Ascending aorta (tissue), 2 donors: ENCODE results near the gene RPTOR. TPM values are rescaled to one million over a fixed set of nuclear protein-coding genes. Genes with fewer than 3 reads are reported as not detected.
A peak's percentile ranks its signal among the peaks of the same experiment; 100 is the strongest.

Source experiments
- DNase-seq, 2 donors: peaks; one replicate each; pipeline ENCODE4 v3.0.0-alpha.2; 2019; ENCODE audit warnings: low spot score in 2 of 2
- H3K27ac ChIP-seq, 2 donors: fragments of 200-600 bp; sonication (generic); one replicate each; pipeline ENCODE4 v1.5.1; 2016 to 2017; ENCODE audit warnings: mild to moderate bottlenecking in 1 of 2
- H3K27me3 ChIP-seq: fragments of 200-600 bp; sonication (generic); one replicate; pipeline ENCODE4 v1.5.1; 2017
- H3K36me3 ChIP-seq, 2 donors: fragments of 200-600 bp; sonication (generic); one replicate each; pipeline ENCODE4 v1.5.1; 2016
- H3K4me1 ChIP-seq, 2 donors: fragments of 200-600 bp; sonication (generic); one replicate each; pipeline ENCODE4 v1.5.1; 2016 to 2017; ENCODE audit warnings: mild to moderate bottlenecking in 1 of 2
- H3K4me3 ChIP-seq, 2 donors: fragments of 200-600 bp; sonication (generic); one replicate each; pipeline ENCODE4 v1.5.1; 2016 to 2017; ENCODE audit warnings: mild to moderate bottlenecking in 1 of 2
- H3K9me3 ChIP-seq, 2 donors: fragments of 200-600 bp; sonication (generic); one replicate each; pipeline ENCODE4 v1.5.1; 2016
- CTCF ChIP-seq, 3 experiments: fragments of 200-600 bp in 2 of 3; fragments of 450-650 bp in 1 of 3; sonication (generic) in 2 of 3; IDR thresholded peaks; one replicate each; pipeline ENCODE4 v1.5.1; 2016 to 2019; ENCODE audit warnings: antibody characterized with exemption in 3 of 3, mild to moderate bottlenecking in 1 of 3, moderate library complexity in 1 of 3
- intact Hi-C: fragments of 100-400 bp; cut with DNase I; formaldehyde crosslinking; loops from one replicate; pipeline ENCODE4 v1.15.1; 2023
- total RNA-seq: library from RNA; depleted of rRNA; stranded (reverse); fragments of >200 nt; gene quantifications from one replicate; pipeline ENCODE4 v1.1.0, GENCODE V29; 2016

Gene RPTOR
- total RNA-seq, 1 donor from 2014 or later: 36.1 TPM

- intact Hi-C loops: loop anchor here (5.0 kb wide), 1 partner anchor 59 kb away; no protein-coding TSS in a partner anchor
- peak in 1 of 2 donors; percentile 42 for DNase-seq
- H3K4me1 ChIP-seq: peaks cover 4 to 23% of the 10 kb centered on the region in 2 donors
- no peaks in the 10 kb centered on the region for H3K36me3 ChIP-seq
- TF ChIP-seq CTCF (IDR thresholded peaks at IDR 0.05): no peak
- no peaks in the 10 kb centered on the region for H3K9me3 ChIP-seq
- H3K27me3 ChIP-seq: no peaks in the 10 kb centered on the region
- H3K4me3 ChIP-seq: no peak overlapping the region
- H3K27ac ChIP-seq: no peak overlapping the region
These were observed 286.9 kb downstream of the RPTOR start for GRCh38 chr17:80831491-80831890.

DNA sequence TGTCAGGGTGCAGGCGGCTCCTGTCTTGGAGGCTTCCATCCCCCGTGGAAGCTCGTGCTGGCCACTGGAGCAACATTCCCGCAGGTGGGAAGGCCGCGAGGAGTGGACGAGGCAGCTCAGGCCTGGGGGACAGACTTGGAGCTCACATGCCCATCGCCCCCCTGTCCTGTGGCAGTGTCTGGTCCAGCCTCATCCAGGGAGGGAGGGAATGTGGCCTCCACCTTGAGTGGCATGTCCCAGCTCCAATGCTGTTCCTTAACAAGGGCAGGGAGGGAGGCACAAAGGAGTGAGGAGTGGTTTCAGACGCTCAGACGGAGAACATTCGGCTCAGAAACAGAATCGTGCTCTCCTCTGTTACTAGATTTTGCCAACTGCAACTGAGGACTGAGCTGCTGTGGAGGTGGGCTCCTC, 287.6 kb downstream of the RPTOR start:
- Histone ChIP-seq H3K4me1 (peaks cover 2 to 18% of the 10 kb centered on the region in 2 donors), H3K27me3 (no peaks in the 10 kb centered on the region), H3K27ac (peak overlapping the region; percentile 77 to 87), H3K9me3 (no peaks in the 10 kb centered on the region), H3K4me3 (peak overlapping the region; percentile 49 to 63), H3K36me3 (no peaks in the 10 kb centered on the region)
- intact Hi-C loops: loop anchor here (2.0 to 5.0 kb wide), 2 partner anchors 25 to 60 kb away; no protein-coding TSS in a partner anchor
- DNase-seq: peak in 1 of 2 donors; percentile 64
- no peak for TF ChIP-seq CTCF (IDR thresholded peaks at IDR 0.05)

DNA sequence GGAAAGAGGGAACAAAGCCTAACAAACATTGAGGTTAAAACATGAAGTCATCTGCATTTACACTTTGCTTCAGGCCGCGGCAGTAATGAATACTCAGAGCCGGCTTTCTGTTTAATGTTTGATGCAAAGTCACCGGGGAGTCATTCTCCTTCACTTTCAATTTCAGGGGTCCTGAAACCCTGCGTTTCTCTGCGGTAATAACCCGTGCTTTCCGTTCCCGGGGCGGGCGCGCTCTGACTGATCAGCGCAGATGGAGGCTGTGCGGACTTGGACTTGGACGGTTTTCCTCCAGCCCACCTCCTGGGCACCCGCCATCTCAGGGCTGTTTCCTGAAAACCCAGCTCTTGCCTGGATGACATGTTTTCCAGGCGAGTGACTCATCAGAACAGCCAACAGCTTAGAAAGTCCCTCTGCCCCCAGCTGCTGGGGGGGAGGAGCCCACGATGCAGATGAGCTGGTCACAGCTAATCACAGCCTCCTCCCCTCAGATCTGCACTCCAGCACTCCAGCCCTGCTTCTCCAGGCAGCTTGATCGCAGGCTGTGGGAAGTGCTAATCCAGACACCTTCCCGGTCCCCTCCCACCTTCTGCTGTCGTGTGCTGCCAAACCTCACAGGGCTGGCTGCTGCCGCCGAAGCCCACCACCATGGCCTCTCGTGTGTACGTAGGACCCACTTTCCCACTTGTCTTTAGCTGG, 288.4 kb downstream of the RPTOR start:
- intact Hi-C loops: loop anchor here (2.0 to 5.0 kb wide), 2 partner anchors 24 to 61 kb away; no protein-coding TSS in a partner anchor
- DNase-seq: peak; percentile 78 to 95
- H3K4me1 ChIP-seq: peaks cover 0 to 12% of the 10 kb centered on the region in 2 donors
- no peaks in the 10 kb centered on the region for H3K9me3 ChIP-seq
- peak overlapping the region; percentile 49 to 63 for H3K4me3 ChIP-seq
- H3K36me3 ChIP-seq: peaks cover 2 to 4% of the 10 kb centered on the region in 2 donors
- TF ChIP-seq CTCF (IDR thresholded peaks at IDR 0.05): no peak
- no peaks in the 10 kb centered on the region for H3K27me3 ChIP-seq
- peak overlapping the region; percentile 77 to 87 for H3K27ac ChIP-seq

GRCh38 chr17:80833952-80834892, 289.6 kb downstream of the RPTOR start:
- peak in 1 of 2 donors; percentile 63 for DNase-seq
- no peaks in the 10 kb centered on the region for H3K27me3 ChIP-seq
- no peak overlapping the region for H3K4me3 ChIP-seq
- peaks cover 0 to 12% of the 10 kb centered on the region in 2 donors for H3K4me1 ChIP-seq
- H3K27ac ChIP-seq: peak overlapping the region in 1 of 2 donors; percentile 29
- H3K9me3 ChIP-seq: no peaks in the 10 kb centered on the region
- H3K36me3 ChIP-seq: peaks cover 7 to 12% of the 10 kb centered on the region in 2 donors
- intact Hi-C loops: loop anchor here (2.0 to 5.0 kb wide), 2 partner anchors 23 to 62 kb away; no protein-coding TSS in a partner anchor
- TF ChIP-seq CTCF (IDR thresholded peaks at IDR 0.05): no peak

- no peaks in the 10 kb centered on the region for H3K27me3 ChIP-seq
- intact Hi-C loops: loop anchor here (5.0 kb wide), 1 partner anchor 63 kb away; no protein-coding TSS in a partner anchor
- no peak for TF ChIP-seq CTCF (IDR thresholded peaks at IDR 0.05)
- no peak for DNase-seq
- no peak overlapping the region for H3K27ac ChIP-seq
- peaks cover 0 to 12% of the 10 kb centered on the region in 2 donors for H3K4me1 ChIP-seq
- peaks cover 8 to 18% of the 10 kb centered on the region in 2 donors for H3K36me3 ChIP-seq
- H3K9me3 ChIP-seq: no peaks in the 10 kb centered on the region
- no peak overlapping the region for H3K4me3 ChIP-seq
These were observed 290.2 kb downstream of the RPTOR start for GRCh38 chr17:80834893-80835275.
